Measurements from ENCODE around the gene ABCA4.

ABCA4 gene

DNA sequence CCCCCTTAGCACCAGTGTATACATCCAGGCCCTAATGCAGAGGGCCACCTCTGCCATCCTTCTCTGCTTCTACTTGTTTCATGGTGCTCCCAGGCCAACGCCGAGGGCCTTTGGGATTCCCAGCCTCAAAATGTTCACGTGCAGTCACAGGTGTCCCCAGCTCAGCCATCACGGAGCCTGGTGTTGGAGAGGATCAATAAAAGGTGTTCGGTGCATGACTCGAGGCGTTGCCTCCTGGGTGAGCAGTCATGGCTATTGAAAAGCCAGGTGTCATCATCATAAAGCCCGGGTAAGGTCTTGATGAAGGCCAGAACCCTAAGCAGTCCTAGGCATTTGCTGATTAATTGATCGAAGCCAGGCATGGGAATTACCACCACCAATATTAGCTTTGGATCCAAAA lies 76.1 kb downstream of the ABCA4 start:
- TF ChIP-seq, protein P1, sequence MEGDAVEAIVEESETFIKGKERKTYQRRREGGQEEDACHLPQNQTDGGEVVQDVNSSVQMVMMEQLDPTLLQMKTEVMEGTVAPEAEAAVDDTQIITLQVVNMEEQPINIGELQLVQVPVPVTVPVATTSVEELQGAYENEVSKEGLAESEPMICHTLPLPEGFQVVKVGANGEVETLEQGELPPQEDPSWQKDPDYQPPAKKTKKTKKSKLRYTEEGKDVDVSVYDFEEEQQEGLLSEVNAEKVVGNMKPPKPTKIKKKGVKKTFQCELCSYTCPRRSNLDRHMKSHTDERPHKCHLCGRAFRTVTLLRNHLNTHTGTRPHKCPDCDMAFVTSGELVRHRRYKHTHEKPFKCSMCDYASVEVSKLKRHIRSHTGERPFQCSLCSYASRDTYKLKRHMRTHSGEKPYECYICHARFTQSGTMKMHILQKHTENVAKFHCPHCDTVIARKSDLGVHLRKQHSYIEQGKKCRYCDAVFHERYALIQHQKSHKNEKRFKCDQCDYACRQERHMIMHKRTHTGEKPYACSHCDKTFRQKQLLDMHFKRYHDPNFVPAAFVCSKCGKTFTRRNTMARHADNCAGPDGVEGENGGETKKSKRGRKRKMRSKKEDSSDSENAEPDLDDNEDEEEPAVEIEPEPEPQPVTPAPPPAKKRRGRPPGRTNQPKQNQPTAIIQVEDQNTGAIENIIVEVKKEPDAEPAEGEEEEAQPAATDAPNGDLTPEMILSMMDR (IDR thresholded peaks at IDR 0.05; ENCODE audit: borderline replicate concordance, insufficient read depth, low read depth, low read length) = no peak
- no peak overlapping the region for H3K4me3 ChIP-seq (ENCODE audit: low read depth, low read length)

DNA sequence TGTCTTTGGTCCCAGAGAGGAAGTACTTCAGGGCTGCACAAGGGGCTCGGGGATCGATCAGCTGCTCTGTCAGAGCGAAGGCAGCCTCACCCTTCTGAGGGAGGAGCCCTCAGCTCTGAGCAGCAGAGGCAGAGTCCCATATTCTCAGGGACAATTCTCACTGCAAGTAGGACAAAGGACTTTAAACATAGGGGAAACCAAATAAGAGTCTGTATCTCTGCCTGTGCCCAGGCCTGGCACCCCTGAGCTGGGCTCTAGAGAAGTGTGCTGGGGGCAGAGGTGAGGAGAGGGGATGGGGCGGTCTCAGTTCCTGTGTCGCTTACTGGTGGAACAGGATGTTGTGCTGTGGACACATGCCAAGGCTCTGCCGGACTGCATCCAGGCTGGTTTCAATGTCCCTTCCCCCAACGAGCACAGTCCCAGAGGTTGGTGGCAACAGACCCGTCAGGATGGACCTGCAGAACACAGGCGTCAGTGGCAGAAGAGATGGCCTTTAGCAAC lies 76.6 kb downstream of the ABCA4 start:
- TF ChIP-seq, protein P1 (IDR thresholded peaks at IDR 0.05; ENCODE audit: borderline replicate concordance, insufficient read depth, low read depth, low read length) = no peak
- H3K4me3 ChIP-seq (ENCODE audit: low read depth, low read length) = no peak overlapping the region

DNA sequence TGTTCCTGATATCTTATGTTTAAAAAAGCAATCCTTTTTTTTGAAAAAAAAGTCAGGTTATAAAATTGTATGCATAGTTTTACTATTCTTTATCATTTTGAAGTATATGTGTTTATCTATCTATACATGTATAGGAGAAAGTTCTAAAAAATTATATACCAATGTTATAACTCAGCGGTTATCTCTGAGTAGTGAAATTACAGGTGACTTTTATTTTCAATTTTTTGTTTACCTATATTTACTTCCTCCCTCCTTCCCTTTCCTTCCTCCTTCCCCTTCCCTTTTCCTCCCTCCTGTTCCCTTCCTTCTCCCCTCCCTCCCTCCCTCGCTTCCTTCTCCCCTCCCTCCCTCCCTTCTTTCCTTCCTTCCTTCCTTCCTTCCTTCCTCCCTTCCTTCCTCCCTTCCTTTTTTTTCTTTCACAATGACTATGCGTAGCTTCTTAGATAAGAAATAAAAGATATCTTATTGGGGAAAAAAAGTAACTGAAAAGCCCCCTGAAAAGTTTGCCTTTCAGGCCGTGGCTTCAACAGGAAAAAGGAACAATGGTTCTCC lies 77.1 kb downstream of the ABCA4 start:
- TF ChIP-seq, protein P1 (IDR thresholded peaks at IDR 0.05; ENCODE audit: borderline replicate concordance, insufficient read depth, low read depth, low read length) = no peak
- no peak overlapping the region for H3K4me3 ChIP-seq (ENCODE audit: low read depth, low read length)

DNA sequence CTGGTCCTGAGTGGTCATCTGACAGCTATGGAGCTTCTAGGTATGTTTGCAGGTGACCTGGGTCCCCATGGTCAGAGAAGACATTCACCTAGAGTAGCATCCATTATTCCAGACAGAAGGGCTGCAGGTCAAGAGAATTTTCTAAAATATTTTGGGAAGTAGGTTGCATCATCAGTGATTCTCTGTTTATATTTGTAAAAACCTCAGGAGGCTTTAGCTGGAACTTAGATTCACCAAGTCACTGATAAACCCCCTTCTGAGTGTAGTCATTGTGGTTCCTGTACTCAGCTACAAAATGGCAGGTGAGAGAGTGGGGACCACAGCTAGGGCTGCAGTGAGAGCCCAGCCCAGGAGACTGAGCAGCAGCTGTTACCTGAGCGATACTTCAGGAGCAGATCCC lies 78.6 kb downstream of the ABCA4 start:
- TF ChIP-seq, protein P1 (IDR thresholded peaks at IDR 0.05; ENCODE audit: borderline replicate concordance, insufficient read depth, low read depth, low read length) = no peak
- no peak overlapping the region for H3K4me3 ChIP-seq (ENCODE audit: low read depth, low read length)

DNA sequence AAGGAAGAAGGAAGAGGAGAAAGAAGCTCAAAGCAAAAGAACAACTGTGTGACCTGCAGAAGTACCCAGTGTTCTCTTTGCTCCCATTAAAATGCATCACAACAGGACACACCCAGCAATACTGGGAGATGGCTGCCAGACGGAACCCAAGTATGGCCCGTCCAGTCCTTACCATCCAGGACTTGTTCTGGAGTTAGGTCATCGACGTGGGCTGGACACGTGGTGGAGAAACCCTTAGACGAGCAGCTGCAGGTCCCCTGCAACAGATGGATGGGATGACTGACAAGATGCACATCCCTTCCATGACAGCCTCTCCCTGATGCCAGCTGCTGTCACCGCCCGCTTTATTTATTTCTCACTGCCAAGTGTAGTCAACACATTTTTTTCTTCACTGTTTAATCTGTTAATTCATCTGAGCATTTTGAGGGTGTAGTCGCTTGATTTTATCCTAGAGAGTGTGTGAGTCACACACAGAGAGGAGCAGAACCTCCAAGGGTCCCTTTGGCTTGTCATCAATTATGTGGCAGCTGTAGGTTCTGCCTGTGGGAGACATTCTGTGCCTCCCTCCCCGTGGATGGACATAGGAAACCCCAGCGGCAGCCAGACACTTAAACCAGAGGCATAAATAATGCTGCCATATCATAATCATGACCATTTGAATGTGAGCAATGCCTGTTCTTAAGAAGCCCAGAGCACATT lies 80.9 kb downstream of the ABCA4 start:
- H3K4me3 ChIP-seq (ENCODE audit: low read depth, low read length) = no peak overlapping the region
- TF ChIP-seq, protein P1 (IDR thresholded peaks at IDR 0.05; ENCODE audit: borderline replicate concordance, insufficient read depth, low read depth, low read length) = no peak

DNA sequence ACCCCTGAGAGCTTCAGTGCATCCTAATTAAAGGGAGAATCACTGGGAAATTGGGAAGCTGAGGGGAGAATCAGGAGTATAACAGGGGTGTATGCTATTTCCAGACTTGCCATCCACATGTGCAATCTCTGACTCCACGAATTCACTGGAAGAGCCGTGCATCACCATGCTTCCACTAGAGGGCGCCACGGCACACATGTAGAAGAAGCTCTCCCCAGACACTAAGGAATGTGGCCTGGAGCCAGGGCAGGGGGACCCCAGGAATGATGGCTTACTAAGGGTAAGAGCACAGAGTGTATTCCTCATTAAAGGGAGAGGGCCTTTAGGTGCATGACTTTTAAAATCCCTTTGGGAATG lies 81.5 kb downstream of the ABCA4 start:
- no peak overlapping the region for H3K4me3 ChIP-seq (ENCODE audit: low read depth, low read length)
- TF ChIP-seq, protein P1 (IDR thresholded peaks at IDR 0.05; ENCODE audit: borderline replicate concordance, insufficient read depth, low read depth, low read length) = peak; percentile 89

GRCh38 chr1:94038511-94038910 lies 82.4 kb downstream of the ABCA4 start:
- TF ChIP-seq, protein P1 (IDR thresholded peaks at IDR 0.05; ENCODE audit: borderline replicate concordance, insufficient read depth, low read depth, low read length) = no peak
- no peak overlapping the region for H3K4me3 ChIP-seq (ENCODE audit: low read depth, low read length)
